DMS53 (cell line): ENCODE data around the gene KCNQ5.

Source experiments
- DNase-seq: peaks from one replicate; lab custom pipeline; 2025; lab: John Stamatoyannopoulos, UW

The KCNQ5 gene

GRCh38 chr6:73051147-73051546, 429.3 kb downstream of the KCNQ5 start:
- DNase-seq, result no peak

GRCh38 chr6:73054958-73055357, 433.1 kb downstream of the KCNQ5 start:
- no peak for DNase-seq

GRCh38 chr6:73058736-73059135, 436.9 kb downstream of the KCNQ5 start:
- no peak for DNase-seq

- no peak for DNase-seq
Observed at GRCh38 chr6:73062130-73062529, 440.3 kb downstream of the KCNQ5 start.

- DNase-seq, result no peak
Observed at GRCh38 chr6:73062837-73063236, 441.0 kb downstream of the KCNQ5 start.

GRCh38 chr6:73064266-73064665, 442.4 kb downstream of the KCNQ5 start:
- DNase-seq, result no peak

GRCh38 chr6:73073238-73073637, 451.4 kb downstream of the KCNQ5 start:
- DNase-seq, result peak; percentile 76

GRCh38 chr6:73074175-73074574, 452.3 kb downstream of the KCNQ5 start:
- DNase-seq, result no peak

- DNase-seq, result peak; percentile 82
Observed at GRCh38 chr6:73076211-73076954, 454.5 kb downstream of the KCNQ5 start.

- no peak for DNase-seq
Observed at GRCh38 chr6:73078333-73078862, 456.5 kb downstream of the KCNQ5 start.

- DNase-seq, result no peak
Observed at GRCh38 chr6:73078908-73079610, 457.2 kb downstream of the KCNQ5 start.

GRCh38 chr6:73079611-73079955, 457.7 kb downstream of the KCNQ5 start:
- no peak for DNase-seq

GRCh38 chr6:73079978-73080377, 458.1 kb downstream of the KCNQ5 start:
- no peak for DNase-seq

- no peak for DNase-seq
Observed at GRCh38 chr6:73081955-73082354, 460.1 kb downstream of the KCNQ5 start.

- DNase-seq, result no peak
Observed at GRCh38 chr6:73083886-73084285, 462.0 kb downstream of the KCNQ5 start.

- no peak for DNase-seq
Observed at GRCh38 chr6:73085443-73085871, 463.6 kb downstream of the KCNQ5 start.

GRCh38 chr6:73086726-73087125, 464.9 kb downstream of the KCNQ5 start:
- no peak for DNase-seq

- no peak for DNase-seq
Observed at GRCh38 chr6:73088138-73088813, 466.4 kb downstream of the KCNQ5 start.

- no peak for DNase-seq
Observed at GRCh38 chr6:73104921-73105320, 483.1 kb downstream of the KCNQ5 start.

GRCh38 chr6:73107016-73107415, 485.2 kb downstream of the KCNQ5 start:
- DNase-seq, result no peak

GRCh38 chr6:73108949-73109348, 487.1 kb downstream of the KCNQ5 start:
- no peak for DNase-seq

- DNase-seq, result no peak
Observed at GRCh38 chr6:73109659-73110058, 487.8 kb downstream of the KCNQ5 start.

GRCh38 chr6:73116330-73116729, 494.5 kb downstream of the KCNQ5 start:
- no peak for DNase-seq
